Measurements from ENCODE around the gene GLRX. TPM values are rescaled to one million over a fixed set of nuclear protein-coding genes. Genes with fewer than 3 reads are reported as not detected.

GLRX gene
- polyA plus RNA-seq, 1 donor (not counting 4 experiments of a cell fraction or from before 2014, with no cell fraction given) = 15.6 TPM

GRCh38 chr5:95822043-95822541, 434 bp downstream of the GLRX start:
- Histone ChIP-seq H3K79me2 (ENCODE audit: control insufficient read depth, insufficient read depth, low read length) (no peaks in the 10 kb centered on the region), H3K9me1 (ENCODE audit: control insufficient read depth, extremely low read depth, insufficient read depth, low read length) (no peaks in the 10 kb centered on the region), H3K4me3 (ENCODE audit: control insufficient read depth in 2 of 3, extremely low read depth in 1 of 3, insufficient read depth in 2 of 3, low read depth in 1 of 3, low read length in 3 of 3) (peak overlapping the region; percentile 60 to 92 (median 88)), H2AFZ (ENCODE audit: control insufficient read depth, low read length) (peak overlapping the region; percentile 99), H3K9ac (ENCODE audit: control insufficient read depth, extremely low read depth, insufficient read depth, low read length) (peak overlapping the region; percentile 66), H3K27ac (ENCODE audit: control insufficient read depth, insufficient read depth, low read length) (peak overlapping the region; percentile 26), H4K20me1 (ENCODE audit: control insufficient read depth, extremely low read depth, insufficient read depth, low read length) (no peaks in the 10 kb centered on the region), H3K4me2 (ENCODE audit: control insufficient read depth, extremely low read depth, insufficient read depth, low read depth, low read length) (peak overlapping the region; percentile 99), H3K27me3 (ENCODE audit: control insufficient read depth, extremely low read depth, insufficient read depth, low read length) (no peaks in the 10 kb centered on the region), H3K4me1 (ENCODE audit: control insufficient read depth, extremely low read depth, insufficient read depth, low read length) (peaks cover 18% of the 10 kb centered on the region), H3K36me3 (ENCODE audit: control insufficient read depth in 2 of 2, extremely low read depth in 1 of 2, insufficient read depth in 2 of 2, low read length in 2 of 2) (no peaks in the 10 kb centered on the region), H3K9me3 (ENCODE audit: control insufficient read depth, low read depth, low read length) (no peaks in the 10 kb centered on the region)
- DNase-seq (ENCODE audit: low read depth, low spot score) (no peak), FAIRE-seq (no peak)
- TF ChIP-seq CTCF (optimal IDR thresholded peaks at IDR 0.05 in 1 of 3, IDR thresholded peaks at IDR 0.05 in 1 of 3, conservative IDR thresholded peaks at IDR 0.05 in 1 of 3; ENCODE audit: extremely low read depth in 1 of 3, insufficient read depth in 2 of 3, low read length in 3 of 3) (no peak), EZH2 (IDR thresholded peaks at IDR 0.05; ENCODE audit: low read length) (no peak)
- dilution Hi-C loops (cut with MboI; ENCODE audit: extremely low pct_ligation_motif_present, low sequenced_read_pairs) = no loop called here

GRCh38 chr5:95821110-95822021, 1.2 kb downstream of the GLRX start:
- H3K79me2 ChIP-seq (ENCODE audit: control insufficient read depth, insufficient read depth, low read length) = no peaks in the 10 kb centered on the region
- H3K4me3 ChIP-seq (ENCODE audit: control insufficient read depth in 2 of 3, extremely low read depth in 1 of 3, insufficient read depth in 2 of 3, low read depth in 1 of 3, low read length in 3 of 3) = peak overlapping the region; percentile 60 to 92 (median 88)
- DNase-seq (ENCODE audit: low read depth, low spot score) = no peak
- no peaks in the 10 kb centered on the region for H4K20me1 ChIP-seq (ENCODE audit: control insufficient read depth, extremely low read depth, insufficient read depth, low read length)
- no peaks in the 10 kb centered on the region for H3K9me1 ChIP-seq (ENCODE audit: control insufficient read depth, extremely low read depth, insufficient read depth, low read length)
- H3K9ac ChIP-seq (ENCODE audit: control insufficient read depth, extremely low read depth, insufficient read depth, low read length) = no peak overlapping the region
- H2AFZ ChIP-seq (ENCODE audit: control insufficient read depth, low read length) = peak overlapping the region; percentile 99
- dilution Hi-C loops (cut with MboI; ENCODE audit: extremely low pct_ligation_motif_present, low sequenced_read_pairs) = no loop called here
- no peaks in the 10 kb centered on the region for H3K9me3 ChIP-seq (ENCODE audit: control insufficient read depth, low read depth, low read length)
- peaks cover 18% of the 10 kb centered on the region for H3K4me1 ChIP-seq (ENCODE audit: control insufficient read depth, extremely low read depth, insufficient read depth, low read length)
- FAIRE-seq = no peak
- no peaks in the 10 kb centered on the region for H3K36me3 ChIP-seq (ENCODE audit: control insufficient read depth in 2 of 2, extremely low read depth in 1 of 2, insufficient read depth in 2 of 2, low read length in 2 of 2)
- TF ChIP-seq CTCF (optimal IDR thresholded peaks at IDR 0.05 in 1 of 3, IDR thresholded peaks at IDR 0.05 in 1 of 3, conservative IDR thresholded peaks at IDR 0.05 in 1 of 3; ENCODE audit: extremely low read depth in 1 of 3, insufficient read depth in 2 of 3, low read length in 3 of 3) (no peak), EZH2 (IDR thresholded peaks at IDR 0.05; ENCODE audit: low read length) (no peak)
- peak overlapping the region; percentile 99 for H3K4me2 ChIP-seq (ENCODE audit: control insufficient read depth, extremely low read depth, insufficient read depth, low read depth, low read length)
- no peak overlapping the region for H3K27ac ChIP-seq (ENCODE audit: control insufficient read depth, insufficient read depth, low read length)
- no peaks in the 10 kb centered on the region for H3K27me3 ChIP-seq (ENCODE audit: control insufficient read depth, extremely low read depth, insufficient read depth, low read length)
